GM19238 (cell line): ENCODE results near the gene SLC6A19.

Source experiments
- DNase-seq: peaks from one replicate; pipeline ENCODE4 v3.0.0; 2011; ENCODE audit warnings: low spot score; ENCODE audit not compliant: insufficient read length

SLC6A19 gene

DNA sequence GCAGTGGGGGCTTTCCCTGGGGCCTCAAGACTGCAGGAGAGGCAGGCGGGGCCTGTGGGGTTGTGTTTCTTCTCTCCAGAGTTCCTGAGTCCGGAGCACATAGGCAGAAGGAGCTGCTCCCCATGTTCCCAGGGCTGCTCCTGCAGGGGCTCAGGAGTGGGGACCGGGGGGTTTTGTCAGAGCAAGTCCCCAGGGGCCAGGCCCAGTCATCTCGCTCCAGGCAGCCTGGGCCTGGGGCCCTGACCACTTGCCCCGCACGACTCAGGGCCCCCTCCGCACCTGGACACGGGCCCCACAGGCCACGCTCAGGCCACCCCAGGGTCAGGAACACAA, 22.0 kb upstream of the SLC6A19 start:
- no peak for DNase-seq

DNA sequence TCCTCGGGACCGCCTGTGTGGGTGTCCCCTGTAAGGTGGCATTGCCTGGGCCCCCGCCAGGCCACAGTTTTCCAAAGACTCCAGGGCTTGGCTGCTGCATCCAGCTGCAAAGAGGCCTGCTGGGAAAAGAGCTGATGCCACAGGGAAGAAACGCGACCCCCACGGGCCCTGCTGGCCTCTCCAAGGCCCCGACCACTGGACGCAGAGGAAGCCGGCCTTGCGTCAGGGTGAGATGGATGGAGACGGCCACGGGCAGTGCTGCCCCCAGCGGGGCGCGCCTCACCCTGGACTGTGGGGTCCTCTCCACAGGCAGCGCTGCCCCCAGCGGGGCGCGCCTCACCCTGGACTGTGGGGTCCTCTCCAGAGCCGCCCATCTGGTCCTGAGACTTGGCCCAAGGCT, 21.3 kb upstream of the SLC6A19 start:
- DNase-seq: no peak

DNA sequence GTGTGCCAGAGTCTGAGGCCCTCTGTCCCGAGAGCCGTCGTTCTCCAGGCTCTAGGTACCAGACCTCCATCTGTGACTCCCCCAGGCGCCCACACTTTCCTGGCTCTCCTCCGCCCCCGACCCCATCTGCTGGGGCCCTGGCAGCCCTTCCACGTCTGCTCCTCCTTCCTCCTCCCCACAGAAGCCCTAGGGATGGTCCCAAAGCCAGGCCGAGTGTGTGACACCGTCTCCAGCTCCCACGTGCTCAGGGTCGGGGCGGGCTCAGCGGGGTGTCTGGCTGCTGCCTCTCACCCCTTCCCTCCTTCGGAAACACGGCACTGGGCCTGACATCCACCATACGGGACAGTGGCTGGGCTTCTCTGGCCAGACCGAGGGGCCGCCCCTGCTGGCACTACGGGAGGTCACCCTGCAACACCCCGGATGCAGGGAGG, 20.5 kb upstream of the SLC6A19 start:
- no peak for DNase-seq

DNA sequence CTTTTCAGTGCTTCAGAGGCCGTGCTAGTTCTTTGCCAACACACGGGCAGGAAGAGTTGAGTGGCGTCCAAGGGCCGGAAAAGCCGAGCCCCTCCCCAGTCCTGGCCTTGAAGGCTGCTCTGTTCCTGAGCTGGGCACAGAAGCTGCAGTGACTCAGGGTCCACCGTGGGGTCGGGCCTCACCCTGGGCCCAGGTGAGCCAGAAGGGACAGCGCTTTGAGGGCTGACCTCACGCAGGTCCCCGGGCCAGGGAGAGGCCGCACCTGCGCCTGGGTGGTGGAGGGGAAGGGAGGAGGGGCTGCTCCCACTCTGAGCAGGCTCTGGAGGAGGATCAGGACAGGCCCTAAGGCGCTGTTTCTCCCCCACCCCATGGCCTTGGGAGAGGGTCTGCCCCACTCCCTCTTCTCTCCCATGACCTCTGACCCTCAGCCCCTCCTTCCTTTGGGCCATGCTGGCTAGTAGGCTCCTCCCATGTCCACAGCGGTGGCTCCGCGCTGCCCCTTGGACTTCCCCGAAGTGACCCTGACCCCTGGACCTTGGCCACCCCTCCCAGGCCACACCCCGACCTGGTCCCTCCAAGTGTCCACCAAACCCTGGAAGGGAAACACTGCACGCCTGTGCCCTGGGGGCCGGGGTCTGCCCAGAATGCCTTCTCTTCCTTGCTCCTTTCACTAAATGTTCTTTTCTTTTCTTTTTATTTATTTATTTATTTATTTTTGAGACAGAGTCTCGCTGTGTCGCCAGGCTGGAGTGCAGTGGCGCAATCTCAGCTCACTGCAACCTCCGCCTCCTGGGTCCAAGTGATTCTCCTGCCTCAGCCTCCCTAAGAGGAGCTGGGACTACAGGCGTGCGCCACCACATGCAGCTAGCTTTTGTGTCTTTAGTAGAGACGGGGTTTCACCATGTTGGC, 19.7 kb upstream of the SLC6A19 start:
- no peak for DNase-seq

DNA sequence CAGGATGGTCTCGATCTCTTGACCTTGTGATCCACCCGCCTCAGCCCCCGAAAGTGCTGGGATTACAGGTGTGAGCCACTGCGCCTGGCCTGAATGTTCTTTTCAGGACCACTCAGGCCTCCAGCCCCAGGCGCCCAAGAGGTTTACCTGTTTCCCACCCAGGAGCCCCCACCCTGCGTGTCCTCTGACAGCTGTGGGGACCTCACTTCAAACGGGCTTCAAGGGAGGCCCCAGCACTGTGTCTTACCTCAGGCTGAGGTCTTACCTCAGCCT, 19.1 kb upstream of the SLC6A19 start:
- no peak for DNase-seq

DNA sequence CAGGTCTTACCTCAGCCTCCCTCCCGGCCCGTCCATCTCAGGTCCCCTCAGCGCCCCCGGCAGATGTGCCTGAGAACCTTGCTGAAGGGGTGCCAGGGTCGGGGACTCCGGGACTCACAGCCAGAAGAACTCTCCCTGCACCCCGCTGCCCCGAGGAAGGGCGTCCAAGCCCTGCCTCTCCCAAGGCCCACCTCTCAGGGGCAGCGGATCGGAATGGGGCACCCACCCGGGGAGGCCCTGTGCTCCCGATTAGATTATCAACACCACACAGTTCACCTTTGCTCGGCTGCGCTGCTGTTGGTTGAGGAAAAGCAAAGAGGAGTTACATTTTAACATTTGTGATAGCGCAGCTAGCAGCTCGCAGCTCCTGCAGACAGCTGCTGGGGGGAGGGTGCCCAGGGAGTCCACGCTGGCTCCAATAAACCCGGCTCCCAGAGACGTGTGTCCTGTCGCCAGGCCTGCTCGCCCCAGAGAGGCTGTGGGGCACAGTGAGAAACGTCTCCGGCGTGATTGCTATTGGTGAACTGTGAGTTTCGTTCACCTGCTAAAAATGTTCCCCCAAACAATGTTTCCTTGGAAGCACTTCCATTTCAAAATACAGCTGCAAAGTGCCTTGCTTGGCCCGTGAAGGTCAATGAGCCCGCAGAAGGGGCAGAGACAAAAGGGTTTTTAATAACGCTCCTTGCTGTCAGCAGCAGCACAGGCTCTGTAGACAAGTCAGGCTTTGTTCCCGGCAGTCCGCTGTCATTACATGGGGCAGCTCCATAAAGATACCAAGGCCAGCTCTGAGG, 18.6 kb upstream of the SLC6A19 start:
- no peak for DNase-seq

DNA sequence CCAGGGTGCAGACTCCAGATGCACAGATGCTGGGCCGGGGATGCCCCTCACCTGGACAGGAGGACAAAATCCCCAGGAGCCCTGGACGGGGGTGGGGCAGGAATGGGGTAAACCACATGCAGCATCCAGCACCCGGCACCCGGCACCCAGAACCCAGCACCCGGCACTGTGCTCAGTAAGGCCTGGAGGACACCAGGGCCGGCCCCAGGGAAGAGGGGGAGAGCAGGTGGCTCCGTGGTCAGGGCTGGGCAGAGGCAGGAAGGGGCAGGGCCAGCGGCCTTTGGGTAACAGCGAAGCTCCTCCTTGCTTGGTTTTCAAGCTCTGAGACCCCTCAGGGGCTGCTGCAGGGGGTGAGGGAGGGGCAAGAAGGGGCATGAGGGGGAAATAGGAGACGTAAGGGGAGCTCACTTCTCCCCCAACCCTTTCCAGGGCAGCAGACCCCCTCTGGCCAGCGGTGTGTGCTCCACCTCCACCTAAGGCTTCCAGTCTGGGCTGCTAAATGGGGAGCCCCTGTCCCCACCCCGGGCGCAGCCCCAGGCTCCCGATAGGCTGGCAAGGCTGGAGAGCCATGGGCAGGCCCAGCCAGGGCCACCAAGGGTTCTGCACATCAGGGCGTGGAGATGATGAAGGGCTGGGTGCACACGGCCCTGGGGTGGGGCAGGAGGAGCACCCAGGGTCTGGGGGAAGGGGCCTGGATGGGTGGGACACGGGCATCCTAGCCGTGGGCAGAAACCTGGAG, 17.8 kb upstream of the SLC6A19 start:
- DNase-seq: no peak

DNA sequence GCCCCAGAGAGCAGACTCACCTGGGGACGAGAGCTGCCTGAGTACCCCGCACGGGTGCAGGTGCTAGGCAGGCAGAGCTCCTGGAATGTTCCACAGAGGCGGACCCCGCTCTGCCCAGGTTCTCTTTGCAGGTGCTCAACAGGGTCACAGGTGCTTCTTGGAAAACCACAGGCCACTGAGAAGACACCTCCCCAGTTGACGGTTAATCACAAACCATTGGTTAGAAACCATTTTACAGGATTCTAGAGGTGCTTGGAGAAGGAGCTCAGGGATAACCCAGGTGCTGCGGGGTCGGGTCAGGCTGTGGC, 17.3 kb upstream of the SLC6A19 start:
- no peak for DNase-seq

DNA sequence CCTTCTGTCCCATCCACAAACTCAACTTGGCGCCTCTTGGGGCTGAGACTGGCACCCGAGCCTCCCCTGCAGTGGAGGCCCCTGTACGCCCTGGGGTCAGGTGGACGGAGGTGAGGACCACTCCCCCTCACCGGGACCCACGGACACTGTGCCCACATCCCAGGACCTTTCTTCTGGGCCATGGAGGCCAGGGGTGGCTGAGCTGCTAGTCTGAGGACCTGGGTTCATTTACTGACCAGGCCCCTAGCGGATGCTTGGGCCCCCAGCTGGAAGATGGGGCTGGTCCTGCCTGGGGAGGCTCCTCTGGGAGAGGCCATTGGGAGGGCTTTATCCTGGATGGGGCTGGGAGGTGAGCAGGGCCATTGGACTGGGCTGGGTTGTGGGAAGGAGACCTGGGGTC, 16.9 kb upstream of the SLC6A19 start:
- no peak for DNase-seq

DNA sequence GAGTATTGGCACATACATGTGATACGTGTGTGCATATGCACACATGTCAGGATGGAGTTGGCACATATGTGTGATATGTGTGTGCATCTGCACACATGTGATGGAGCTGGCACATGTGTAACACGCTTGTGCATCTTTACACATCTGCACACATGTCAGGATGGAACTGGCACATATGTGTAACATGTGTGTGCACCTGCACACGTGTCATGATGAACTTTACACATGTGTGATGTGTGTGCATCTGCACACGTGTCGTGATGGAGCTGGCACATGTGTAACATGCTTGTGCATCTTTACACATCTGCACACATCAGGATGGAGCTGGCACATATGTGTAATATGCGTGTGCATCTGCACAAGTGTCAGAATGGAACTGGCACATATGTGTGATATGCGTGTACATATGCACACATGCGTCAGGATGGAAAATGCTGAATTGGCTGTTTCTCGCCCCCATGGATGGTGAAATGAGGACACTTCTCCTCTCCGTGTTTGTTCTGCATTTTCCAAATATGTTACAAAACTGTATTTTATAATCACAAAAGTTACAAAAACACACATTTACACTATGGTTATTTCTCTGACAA, 16.3 kb upstream of the SLC6A19 start:
- no peak for DNase-seq

DNA sequence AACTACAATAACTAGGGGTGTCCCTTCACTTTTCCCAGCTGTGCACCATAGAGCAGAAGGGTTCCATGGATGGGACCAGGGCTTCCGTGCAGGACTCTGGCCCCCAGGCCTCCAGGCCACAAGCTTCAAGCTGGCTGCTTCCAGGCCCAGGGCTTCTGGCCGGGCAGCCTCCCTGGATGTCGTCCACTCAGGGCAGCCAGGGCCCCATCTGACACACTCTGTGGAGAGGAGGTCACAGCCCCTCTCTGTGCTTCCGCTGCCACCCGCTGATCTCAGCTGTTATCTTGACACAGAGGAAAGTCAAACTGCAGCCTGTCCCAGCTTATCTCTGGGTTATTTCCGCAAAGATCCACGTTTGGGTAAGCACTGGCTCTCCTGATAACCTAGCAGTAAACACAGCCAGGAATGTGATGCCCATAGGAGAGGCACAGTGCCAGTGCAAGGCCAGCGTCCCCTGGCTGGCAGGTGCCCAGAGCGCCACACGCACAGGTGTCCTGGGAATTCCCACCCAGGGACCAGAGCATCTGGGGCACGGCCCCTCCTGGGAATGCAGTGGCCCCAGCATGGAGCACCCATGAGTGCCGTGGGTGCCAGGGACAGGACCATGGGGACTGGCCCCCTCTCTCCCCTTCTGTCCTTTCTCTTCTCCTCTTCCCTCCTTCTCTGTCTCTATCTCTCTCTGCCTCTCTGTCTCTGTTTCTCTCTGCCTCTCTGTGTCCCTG, 15.6 kb upstream of the SLC6A19 start:
- DNase-seq: no peak

DNA sequence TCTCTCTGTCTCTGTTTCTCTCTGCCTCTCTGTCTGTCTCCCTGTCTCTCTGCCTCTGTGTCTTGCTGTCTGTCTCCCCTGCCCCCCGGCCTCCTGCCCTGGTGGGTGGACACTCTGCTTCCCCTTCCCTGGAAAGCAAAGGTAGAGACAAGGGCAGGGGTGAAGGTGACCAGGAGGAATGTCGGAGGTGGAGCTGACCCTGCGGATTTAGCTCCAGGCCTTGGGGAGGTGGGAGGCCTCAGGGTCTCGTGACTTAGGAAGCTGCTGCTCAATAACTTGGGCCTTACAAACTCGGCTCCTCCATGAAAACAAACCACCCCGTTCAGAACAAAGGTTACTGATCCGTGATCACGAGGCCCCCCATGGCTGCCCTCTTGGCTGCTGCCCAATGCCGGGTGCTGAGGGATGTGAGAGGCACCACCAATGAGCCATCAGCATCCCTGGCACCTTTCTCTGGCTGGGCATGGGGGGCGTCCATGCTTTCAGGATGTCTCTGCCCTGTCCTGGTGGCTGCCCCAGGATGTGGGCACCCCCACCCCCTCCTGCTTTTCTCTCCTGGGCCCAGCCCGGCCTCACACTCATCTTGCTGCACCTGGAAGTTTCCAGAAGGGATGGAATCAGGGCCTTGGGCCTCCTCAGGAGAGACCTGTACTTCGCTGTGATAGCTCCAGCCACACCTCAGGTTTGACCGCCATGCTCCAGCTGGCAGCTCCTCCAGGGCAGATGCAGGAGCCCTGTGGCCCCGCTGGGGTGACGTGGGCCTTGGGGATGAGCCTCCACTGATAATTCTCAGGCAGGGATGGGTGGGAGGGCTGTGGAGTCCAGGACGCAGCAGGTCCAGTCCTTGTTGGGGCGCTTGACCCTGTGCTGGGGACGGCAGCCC, 14.8 kb upstream of the SLC6A19 start:
- no peak for DNase-seq

DNA sequence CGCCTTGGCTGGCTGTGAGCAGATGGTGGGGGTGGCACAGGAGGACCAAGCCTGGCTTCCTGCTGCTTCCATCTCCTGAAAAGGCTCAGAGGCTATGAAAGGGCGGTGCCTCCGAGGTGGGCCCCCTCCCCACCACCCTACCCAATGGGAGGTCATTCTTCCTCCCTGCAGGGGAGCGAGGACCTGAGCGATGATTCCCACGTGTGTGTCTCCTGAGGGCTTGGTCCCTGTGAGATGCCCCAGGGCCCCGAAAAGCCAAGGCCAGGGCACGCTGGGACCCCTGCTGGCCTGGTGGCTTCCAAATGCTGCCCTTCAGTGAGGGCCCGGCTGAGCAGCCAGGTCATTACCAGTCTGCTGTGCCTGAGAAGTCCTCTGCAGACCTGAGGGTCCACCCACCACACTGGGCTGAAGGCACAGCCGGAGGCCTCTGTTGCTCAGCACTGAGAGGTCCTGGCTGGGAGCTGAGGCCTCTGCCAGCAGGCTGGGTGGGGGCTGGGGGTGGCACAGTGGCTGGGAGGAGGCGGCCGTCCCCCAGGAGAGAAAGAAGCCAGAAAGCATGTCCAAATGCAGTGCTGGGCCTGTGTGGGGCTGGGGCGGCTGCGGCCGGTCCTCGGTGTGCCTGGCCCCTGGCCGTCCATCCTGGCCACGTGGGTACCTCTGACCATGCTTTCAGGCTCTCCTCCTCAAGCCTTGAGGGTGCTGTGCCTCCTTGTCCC, 14.0 kb upstream of the SLC6A19 start:
- no peak for DNase-seq

DNA sequence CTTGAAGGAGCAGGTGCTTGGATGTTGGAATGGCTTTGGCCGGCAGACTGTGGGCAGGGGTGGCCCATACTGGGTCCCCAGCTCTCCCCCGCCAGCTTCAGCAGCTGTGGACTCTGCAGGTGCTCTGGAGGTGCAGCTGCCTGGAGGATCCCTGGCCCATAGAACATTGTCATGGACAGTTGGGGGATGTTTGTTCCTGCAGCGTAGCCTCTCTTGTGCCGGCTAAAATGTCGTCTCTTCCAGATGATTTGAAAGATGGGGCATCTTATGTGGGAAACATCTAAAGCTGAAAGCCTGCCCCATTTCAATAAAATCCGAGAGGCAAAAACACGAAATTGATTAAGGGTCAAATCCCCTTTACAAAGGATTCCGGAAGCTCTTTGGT, 13.5 kb upstream of the SLC6A19 start:
- DNase-seq: no peak

DNA sequence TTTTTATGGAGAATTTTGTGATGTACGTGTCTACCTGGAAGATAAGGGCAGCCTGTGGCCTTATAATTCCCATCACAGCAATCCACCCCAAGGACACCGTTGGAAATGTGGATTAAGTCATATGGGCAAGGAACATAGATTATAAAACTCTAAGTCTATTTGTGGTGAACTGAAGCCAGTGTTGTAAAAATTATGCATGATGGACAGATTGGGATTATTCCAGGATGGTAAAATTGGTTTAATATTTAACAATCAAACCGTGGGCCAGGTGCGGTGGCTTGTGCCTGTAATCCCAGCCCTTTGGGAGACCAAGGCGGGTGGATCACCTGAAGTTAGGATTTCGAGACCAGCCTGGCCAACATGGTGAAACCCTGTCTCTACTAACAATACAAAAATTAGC, 12.9 kb upstream of the SLC6A19 start:
- DNase-seq: no peak

DNA sequence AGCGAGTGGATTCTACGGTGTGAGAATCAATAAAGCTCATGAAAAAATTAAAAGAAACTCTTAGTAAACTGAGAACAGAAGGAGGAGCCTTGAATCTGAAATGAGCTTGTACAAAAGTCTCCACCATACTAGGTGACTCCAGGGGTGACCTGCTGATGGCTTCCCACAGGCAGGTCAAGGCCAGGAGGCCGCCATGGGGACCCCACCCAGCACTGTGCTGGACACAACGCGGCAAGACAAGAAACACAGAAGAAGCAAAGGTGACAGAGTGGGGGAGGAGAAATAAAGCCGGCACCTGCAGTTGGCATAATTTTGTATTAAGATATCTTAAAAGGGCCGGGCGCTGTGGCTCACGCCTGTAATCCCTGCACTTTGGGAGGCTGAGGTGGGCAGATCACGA, 12.1 kb upstream of the SLC6A19 start:
- DNase-seq: no peak

DNA sequence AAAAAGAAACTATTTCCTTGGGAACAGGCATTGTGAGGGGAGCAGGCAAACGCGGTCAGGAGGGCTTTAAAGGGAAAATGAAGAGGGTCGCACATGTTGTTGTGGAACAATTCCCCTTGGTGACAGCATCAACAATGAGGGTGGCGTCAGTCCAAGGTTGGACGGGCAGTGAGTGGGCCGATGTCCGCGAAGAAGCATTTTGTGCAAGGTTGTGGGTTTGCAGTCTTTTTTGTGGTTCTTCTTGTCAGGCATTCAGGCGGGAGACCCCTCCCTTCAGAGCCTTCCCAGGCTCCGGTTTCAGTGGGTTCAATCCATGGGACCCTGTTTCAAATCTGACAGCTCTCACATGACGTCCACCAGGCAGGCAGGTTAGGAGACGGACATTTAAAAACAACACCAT, 11.1 kb upstream of the SLC6A19 start:
- DNase-seq: no peak

DNA sequence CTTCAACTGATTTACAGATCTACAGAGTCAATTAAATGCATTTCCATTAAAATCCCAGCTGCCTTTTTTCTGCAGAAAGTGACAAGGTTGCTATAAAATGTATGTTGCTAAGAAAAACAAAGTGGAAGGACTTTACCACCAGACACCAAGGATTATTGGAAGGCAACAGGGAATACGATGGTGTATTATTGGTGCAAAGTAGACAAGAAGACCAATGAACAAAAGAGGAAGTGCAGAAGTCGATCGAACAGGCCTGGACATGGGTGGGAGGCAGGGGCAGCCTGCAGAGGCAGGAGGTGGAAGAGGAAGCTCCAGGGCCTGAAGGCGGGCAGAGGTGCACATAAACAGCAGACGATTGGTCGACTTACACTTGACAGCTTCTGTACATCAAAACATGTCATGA, 10.6 kb upstream of the SLC6A19 start:
- DNase-seq: no peak

DNA sequence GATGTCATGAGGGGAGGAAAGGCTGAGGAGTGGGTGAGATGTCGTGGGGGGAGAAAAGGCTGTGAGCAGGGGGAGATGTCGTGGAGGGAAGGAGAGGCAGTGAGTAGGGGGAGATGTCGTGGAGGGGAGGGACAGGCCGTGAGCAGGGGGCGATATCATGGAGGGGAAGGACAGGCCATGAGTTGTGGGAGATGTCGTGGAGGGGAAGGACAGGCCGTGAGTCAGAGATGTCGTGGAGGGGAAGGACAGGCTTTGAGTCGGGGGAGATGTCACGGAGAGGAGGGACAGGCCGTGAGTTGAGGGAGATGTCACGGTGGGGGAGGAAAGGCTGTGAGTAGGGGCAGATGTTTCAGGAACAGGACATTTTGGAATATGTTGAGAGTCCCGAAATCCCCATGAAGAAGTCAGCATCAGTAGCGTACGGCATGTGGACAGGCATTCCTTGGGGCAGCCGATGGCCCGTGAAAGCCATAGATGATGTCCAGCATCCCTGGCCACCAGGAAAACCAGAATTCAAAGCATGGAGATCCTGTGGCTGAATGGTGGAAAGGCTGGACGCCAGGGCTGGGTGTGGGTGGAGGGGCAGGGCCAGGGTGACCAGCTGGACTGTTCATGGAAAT, 8.3 kb upstream of the SLC6A19 start:
- no peak for DNase-seq
